H9 (cell line): ENCODE data around the gene MICAL3. TPM values are rescaled to one million over a fixed set of nuclear protein-coding genes. Genes with fewer than 3 reads are reported as not detected.

Source experiments
- DNase-seq: peaks from one replicate; pipeline ENCODE4 v3.0.0-alpha.2; 2017
- H2AFZ ChIP-seq: one replicate; pipeline ENCODE4 v1.6.1; 2013; ENCODE audit warnings: mild to moderate bottlenecking, low read length, control low read depth, moderate library complexity
- H2AK5ac ChIP-seq: 2 replicates; pipeline ENCODE4 v1.6.1; 2013; ENCODE audit warnings: low read length, control low read depth, mixed read lengths; ENCODE audit not compliant: insufficient read length
- H2BK120ac ChIP-seq: one replicate; pipeline ENCODE4 v1.6.1; 2013; ENCODE audit warnings: low read depth, mild to moderate bottlenecking, low read length, control low read depth, inconsistent platforms; ENCODE audit not compliant: poor library complexity, severe bottlenecking
- H2BK12ac ChIP-seq: 2 replicates; pipeline ENCODE4 v1.6.1; 2013; ENCODE audit warnings: low read length, control low read depth, mixed read lengths, low read depth; ENCODE audit not compliant: insufficient read length
- H2BK15ac ChIP-seq: 2 replicates; pipeline ENCODE4 v1.6.1; 2013; ENCODE audit warnings: low read depth, low read length, control low read depth
- H2BK20ac ChIP-seq: one replicate; pipeline ENCODE4 v1.6.1; 2013; ENCODE audit warnings: low read depth, mild to moderate bottlenecking, low read length, control low read depth, inconsistent platforms; ENCODE audit not compliant: poor library complexity, severe bottlenecking
- H2BK5ac ChIP-seq: 2 replicates; pipeline ENCODE4 v1.6.1; 2013; ENCODE audit warnings: low read length, control low read depth, mixed read lengths; ENCODE audit not compliant: insufficient read length
- H3K14ac ChIP-seq: 2 replicates; pipeline ENCODE4 v1.6.1; 2013; ENCODE audit warnings: low read length, control low read depth; ENCODE audit not compliant: insufficient read depth
- H3K18ac ChIP-seq: 2 replicates; pipeline ENCODE4 v1.6.1; 2013; ENCODE audit warnings: low read depth, mild to moderate bottlenecking, mixed read lengths, low read length, control low read depth; ENCODE audit not compliant: insufficient read length
- H3K23ac ChIP-seq: 2 replicates; pipeline ENCODE4 v1.6.1; 2013; ENCODE audit warnings: low read length, control low read depth, mixed read lengths, low read depth; ENCODE audit not compliant: insufficient read length
- H3K23me2 ChIP-seq: 2 replicates; pipeline ENCODE4 v1.6.1; 2013; ENCODE audit warnings: low read depth, mild to moderate bottlenecking, mixed read lengths, low read length, control low read depth; ENCODE audit not compliant: insufficient read length, poor library complexity, severe bottlenecking
- H3K27ac ChIP-seq: 2 replicates; pipeline ENCODE4 v1.5.1; 2013; ENCODE audit warnings: low read length, control low read depth, mixed read lengths, low read depth; ENCODE audit not compliant: insufficient read length
- H3K27me3 ChIP-seq: 2 replicates; pipeline ENCODE4 v1.6.1; 2013; ENCODE audit warnings: low read length, control low read depth, inconsistent platforms; ENCODE audit not compliant: insufficient read depth
- H3K4ac ChIP-seq: 2 replicates; pipeline ENCODE4 v1.6.1; 2013; ENCODE audit warnings: low read depth, mild to moderate bottlenecking, control low read depth, inconsistent platforms, low read length, moderate library complexity
- H3K4me1 ChIP-seq: 2 replicates; pipeline ENCODE4 v1.6.1; 2013; ENCODE audit warnings: low read length, control low read depth, inconsistent platforms; ENCODE audit not compliant: insufficient read depth
- H3K4me2 ChIP-seq: 2 replicates; pipeline ENCODE4 v1.6.1; 2013; ENCODE audit warnings: low read length, control low read depth, mixed read lengths; ENCODE audit not compliant: insufficient read length, insufficient read depth
- H3K56ac ChIP-seq: 2 replicates; pipeline ENCODE4 v1.6.1; 2013; ENCODE audit warnings: low read depth, mild to moderate bottlenecking, mixed read lengths, low read length, control low read depth; ENCODE audit not compliant: insufficient read length
- H3K79me1 ChIP-seq: 2 replicates; pipeline ENCODE4 v1.6.1; 2013; ENCODE audit warnings: low read depth, mild to moderate bottlenecking, moderate library complexity, low read length, control low read depth, inconsistent platforms; ENCODE audit not compliant: insufficient read depth, poor library complexity, severe bottlenecking
- H3K79me2 ChIP-seq: 2 replicates; pipeline ENCODE4 v1.6.1; 2013; ENCODE audit warnings: low read length, control low read depth, inconsistent platforms; ENCODE audit not compliant: insufficient read depth
- H3K9ac ChIP-seq: 2 replicates; pipeline ENCODE4 v1.6.1; 2013; ENCODE audit warnings: low read length, control low read depth, mixed read lengths; ENCODE audit not compliant: insufficient read length; ENCODE audit errors: extremely low read depth
- H3K9me3 ChIP-seq: one replicate; pipeline ENCODE4 v1.6.1; 2013; ENCODE audit warnings: low read depth, low read length, inconsistent platforms; ENCODE audit not compliant: control insufficient read depth
- H3T11ph ChIP-seq: one replicate; pipeline ENCODE4 v1.6.1; 2013; ENCODE audit warnings: mild to moderate bottlenecking, low read length, control low read depth, inconsistent platforms
- H4K20me1 ChIP-seq: one replicate; pipeline ENCODE4 v1.6.1; 2013; ENCODE audit not compliant: control insufficient read depth, insufficient read length, insufficient read depth
- H4K5ac ChIP-seq: 2 replicates; pipeline ENCODE4 v1.6.1; 2013; ENCODE audit warnings: low read depth, mild to moderate bottlenecking, mixed read lengths, low read length, control low read depth; ENCODE audit not compliant: insufficient read length
- H4K8ac ChIP-seq: replicated peaks from 2 replicates; pipeline ENCODE4 v1.6.1; 2013; ENCODE audit warnings: low read length, control low read depth, mixed read lengths, low read depth; ENCODE audit not compliant: insufficient read length
- H4K91ac ChIP-seq: 2 replicates; pipeline ENCODE4 v1.6.1; 2013; ENCODE audit warnings: low read depth, mild to moderate bottlenecking, moderate library complexity, mixed read lengths, low read length, control low read depth; ENCODE audit not compliant: insufficient read length
- H3K27ac Mint-ChIP-seq, 3 experiments: 2 replicates in 2 of 3; 3 replicates in 1 of 3; pipeline ENCODE4 v1.8.0; 2020 to 2021; ENCODE audit warnings: mixed read lengths in 3 of 3, mild to moderate bottlenecking in 1 of 3, moderate library complexity in 1 of 3
- H3K27me3 Mint-ChIP-seq: 2 replicates; pipeline ENCODE4 v1.8.0; 2021; ENCODE audit warnings: low read depth, mild to moderate bottlenecking, moderate library complexity, mixed read lengths
- H3K36me3 Mint-ChIP-seq, 3 experiments: 2 replicates in 2 of 3; 3 replicates in 1 of 3; pipeline ENCODE4 v1.8.0; 2020 to 2021; ENCODE audit warnings: low read depth in 3 of 3, mixed read lengths in 3 of 3; ENCODE audit not compliant: insufficient read depth in 1 of 3
- H3K4me1 Mint-ChIP-seq, 2 experiments: 2 replicates each; pipeline ENCODE4 v1.8.0; 2020; ENCODE audit warnings: mixed read lengths in 2 of 2
- H3K4me3 Mint-ChIP-seq, 2 experiments: 2 replicates in 1 of 2; 3 replicates in 1 of 2; pipeline ENCODE4 v1.8.0; 2020 to 2021; ENCODE audit warnings: mild to moderate bottlenecking in 2 of 2, mixed read lengths in 2 of 2, moderate library complexity in 1 of 2
- H3K9me3 Mint-ChIP-seq, 2 experiments: 2 replicates in 1 of 2; 3 replicates in 1 of 2; pipeline ENCODE4 v1.8.0; 2020; ENCODE audit warnings: mild to moderate bottlenecking in 2 of 2, mixed read lengths in 2 of 2, moderate library complexity in 1 of 2
- CTCF ChIP-seq: fragments of 200-600 bp; sonication (generic); conservative IDR thresholded peaks from 3 replicates; pipeline ENCODE4 v1.8.0; 2021; ENCODE audit warnings: antibody characterized with exemption, mild to moderate bottlenecking
- WGBS: extraction: QIAGEN DNeasy Blood & Tissue Kit; methylation state at CpG from one replicate; pipeline ENCODE4 v1.1.7; 2013; ENCODE audit warnings: missing lambda C conversion rate, low lambda C conversion rate, mixed read lengths; ENCODE audit not compliant: insufficient read length; ENCODE audit errors: extremely low coverage; 5-methylcytosine and 5-hydroxymethylcytosine counted together
- total RNA-seq: library from RNA; stranded (reverse); gene quantifications from 2 replicates; pipeline ENCODE4 v1.2.1, GENCODE V29; 2021

MICAL3 gene
- total RNA-seq, 1 experiment from 2014 or later = 50.2 TPM

- no peak overlapping the region for H3K27ac ChIP-seq
- no peak overlapping the region for H2BK5ac ChIP-seq
- no peak overlapping the region for H3K14ac ChIP-seq
- H3K79me2 ChIP-seq = no peaks in the 10 kb centered on the region
- H3T11ph ChIP-seq = no peak overlapping the region
- no peak for DNase-seq
- Mint-ChIP-seq H3K36me3 (peaks cover 7 to 23% (median 22%) of the 10 kb centered on the region in 3 experiments; a peak in 5 of 7 replicates), H3K4me3 (no peak overlapping the region), H3K27me3 (no peaks in the 10 kb centered on the region), H3K4me1 (peaks cover 0 to 3% of the 10 kb centered on the region in 2 experiments; a peak in 2 of 4 replicates), H3K9me3 (no peaks in the 10 kb centered on the region), H3K27ac (no peak overlapping the region; a peak in 1 of 7 replicates)
- H2BK20ac ChIP-seq = no peak overlapping the region
- H2AK5ac ChIP-seq = no peak overlapping the region
- no peak overlapping the region for H4K5ac ChIP-seq
- no peak overlapping the region for H3K56ac ChIP-seq
- no peak overlapping the region for H2BK120ac ChIP-seq
- H3K9ac ChIP-seq = no peak overlapping the region
- H2BK15ac ChIP-seq = no peak overlapping the region
- H3K4ac ChIP-seq = no peak overlapping the region
- no peak overlapping the region for H3K18ac ChIP-seq
- no peaks in the 10 kb centered on the region for H3K79me1 ChIP-seq
- no peaks in the 10 kb centered on the region for H4K20me1 ChIP-seq
- no peak overlapping the region for H2BK12ac ChIP-seq
- no peaks in the 10 kb centered on the region for H3K23me2 ChIP-seq
- no peak overlapping the region for H3K4me2 ChIP-seq
- no peak overlapping the region for H3K23ac ChIP-seq
- no peak for TF ChIP-seq CTCF
- no peaks in the 10 kb centered on the region for H3K27me3 ChIP-seq
- H4K91ac ChIP-seq = no peak overlapping the region
- no CpG with 5 or more reads among the region's 20 CpGs for WGBS
- no peak overlapping the region for H4K8ac ChIP-seq
- no peak overlapping the region for H2AFZ ChIP-seq
- H3K4me1 ChIP-seq = no peaks in the 10 kb centered on the region
- no peaks in the 10 kb centered on the region for H3K9me3 ChIP-seq
Measured at GRCh38 chr22:17814830-17815229, 209.5 kb downstream of the MICAL3 start.
